GM18861 (cell line): ENCODE results near the gene UCP2.

Experiments
- ATAC-seq: cut with Tn5 transposase; IDR thresholded peaks from one replicate; pipeline ENCODE4 v1.9.1; 2021; ENCODE audit not compliant: unreplicated experiment

The UCP2 gene

DNA sequence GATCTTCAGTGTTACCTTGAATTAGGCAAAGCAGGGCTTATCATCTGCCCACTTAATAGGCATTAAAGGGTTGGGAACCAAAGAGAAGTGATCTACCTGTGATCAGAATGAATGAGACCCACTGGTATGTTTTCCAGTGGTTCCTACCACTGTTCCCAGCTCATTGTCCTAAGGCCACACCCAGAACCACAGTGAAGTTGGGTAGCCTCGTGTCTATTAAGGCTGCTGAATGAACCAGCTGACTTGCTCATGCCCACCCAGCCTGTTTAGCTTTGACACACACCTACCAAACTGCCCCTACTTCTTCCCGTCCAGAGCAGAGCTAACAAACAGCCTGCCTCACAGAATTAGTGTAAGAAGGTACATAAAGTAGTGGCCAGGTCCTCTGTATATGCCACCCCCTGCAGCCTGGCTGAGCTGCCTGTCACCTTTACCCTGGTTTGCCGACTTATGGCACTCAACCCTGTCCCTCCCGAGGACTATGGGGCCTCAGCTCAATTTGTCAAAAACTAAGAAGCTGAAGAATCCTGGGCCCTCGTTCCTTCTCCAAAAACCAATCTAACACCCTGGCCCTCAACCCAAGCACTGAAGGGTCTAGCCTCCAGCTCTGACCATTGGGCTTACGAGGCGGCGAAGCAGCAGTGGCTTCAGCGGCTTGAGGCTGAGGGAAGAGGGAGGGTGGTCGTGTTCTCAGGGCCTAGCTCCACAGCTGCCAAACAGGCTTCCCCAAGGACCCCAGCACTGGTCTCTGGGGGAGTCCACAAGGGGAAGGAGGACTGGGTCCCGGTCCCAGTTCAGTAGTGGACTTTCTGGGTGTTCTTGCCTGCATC is 9.8 kb downstream of the UCP2 start:
- no peak for ATAC-seq

DNA sequence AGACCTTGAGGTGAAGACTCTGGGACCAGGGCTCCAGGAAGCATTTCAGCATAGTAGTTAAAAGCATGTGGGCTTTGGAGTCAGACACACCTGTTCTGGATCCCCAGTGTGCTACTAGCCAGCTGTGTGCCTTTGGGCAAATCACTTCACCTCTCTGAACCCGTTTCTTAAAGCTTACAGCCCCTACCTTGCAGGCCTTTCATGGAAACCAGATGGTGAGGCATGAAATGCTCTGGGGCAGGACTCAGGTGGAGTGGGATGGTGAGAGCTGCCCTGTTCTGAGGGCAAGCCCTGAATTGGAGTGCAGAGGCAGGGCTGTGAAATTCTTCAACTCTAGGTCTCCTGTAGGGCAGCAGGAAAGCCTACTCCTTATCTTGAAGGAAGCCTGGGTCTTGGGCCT is 10.5 kb downstream of the UCP2 start:
- no peak for ATAC-seq

DNA sequence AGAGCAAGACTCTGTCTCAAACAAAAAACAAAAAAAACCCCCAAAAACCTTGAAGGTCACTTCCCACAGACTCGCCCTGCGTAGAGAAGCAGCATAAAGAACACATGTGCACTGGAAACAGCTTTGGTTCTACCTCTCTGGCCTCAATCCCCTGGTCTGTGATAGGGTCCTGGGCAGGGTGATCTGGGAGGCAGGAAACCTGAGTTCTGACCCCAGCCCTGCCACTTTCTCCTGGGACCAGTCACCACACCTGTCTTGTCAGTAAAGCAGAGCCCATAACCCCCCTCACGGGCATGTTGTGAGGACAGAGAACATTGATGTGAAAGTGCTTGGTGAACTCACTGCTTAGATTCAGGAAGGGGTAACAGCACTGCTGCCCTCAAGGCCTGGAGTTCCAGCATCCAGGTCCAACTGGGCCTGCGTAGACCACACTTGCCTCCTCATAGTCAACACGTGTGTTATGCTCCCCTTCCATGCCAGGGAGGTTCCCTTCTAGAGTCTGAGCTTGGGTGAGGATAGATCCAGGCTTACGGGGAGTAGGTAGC is 11.4 kb downstream of the UCP2 start:
- ATAC-seq, result no peak

DNA sequence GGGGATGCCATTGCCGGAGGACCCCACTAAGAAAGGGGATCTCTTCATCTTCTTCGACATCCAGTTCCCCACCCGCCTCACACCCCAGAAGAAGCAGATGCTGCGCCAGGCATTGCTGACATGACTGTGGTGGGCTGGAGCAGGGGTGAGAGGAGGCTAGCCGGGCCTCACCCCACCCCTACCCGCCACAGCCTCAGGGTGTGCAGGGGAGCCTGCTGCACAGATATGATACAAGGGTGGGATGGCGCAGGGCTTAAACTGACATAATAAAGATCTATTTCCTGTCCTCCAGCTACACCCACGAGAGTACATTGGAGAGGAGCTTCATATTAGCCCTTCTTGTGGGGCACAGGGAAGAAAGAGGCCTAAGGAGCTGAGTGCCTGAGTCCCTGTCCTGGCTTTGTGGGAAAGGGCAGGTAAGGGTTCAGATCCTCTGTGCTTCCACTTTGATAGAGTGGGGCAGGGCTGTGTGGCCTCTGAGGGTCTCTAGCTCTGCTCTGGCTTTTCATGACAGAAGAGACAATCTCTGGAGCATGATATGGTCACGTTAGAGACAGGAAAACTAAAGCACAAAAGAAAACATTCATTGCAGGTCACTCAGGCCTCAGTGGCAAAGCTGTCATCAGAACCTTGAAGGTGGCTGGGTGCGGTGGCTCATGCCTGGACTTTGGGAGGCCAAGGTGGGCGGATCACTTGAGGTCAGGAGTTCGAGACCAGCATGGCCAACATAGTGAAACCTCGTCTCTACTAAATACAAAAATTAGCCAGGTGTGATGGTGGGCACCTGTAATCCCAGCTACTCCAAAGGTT is 12.4 kb downstream of the UCP2 start:
- no peak for ATAC-seq

DNA sequence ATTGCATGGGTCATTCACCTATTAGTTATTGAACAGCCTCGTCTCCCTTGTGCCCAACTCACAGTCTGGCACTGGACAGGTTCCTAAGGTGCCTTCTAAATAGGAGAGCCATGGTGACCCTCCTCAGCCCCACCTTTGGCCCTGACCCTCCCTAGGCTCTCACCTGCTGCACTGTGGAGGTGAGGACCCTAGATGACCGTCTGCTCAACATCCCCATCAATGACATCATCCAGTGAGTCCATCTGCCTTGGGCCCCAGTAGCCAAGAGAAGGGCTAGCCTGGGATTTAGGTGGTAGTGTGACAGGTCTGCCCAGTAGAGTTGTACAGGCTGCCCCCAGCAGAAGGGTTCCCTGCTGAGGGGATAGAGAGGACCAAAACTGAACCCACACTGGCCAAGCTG is 13.6 kb downstream of the UCP2 start:
- ATAC-seq, result no peak

DNA sequence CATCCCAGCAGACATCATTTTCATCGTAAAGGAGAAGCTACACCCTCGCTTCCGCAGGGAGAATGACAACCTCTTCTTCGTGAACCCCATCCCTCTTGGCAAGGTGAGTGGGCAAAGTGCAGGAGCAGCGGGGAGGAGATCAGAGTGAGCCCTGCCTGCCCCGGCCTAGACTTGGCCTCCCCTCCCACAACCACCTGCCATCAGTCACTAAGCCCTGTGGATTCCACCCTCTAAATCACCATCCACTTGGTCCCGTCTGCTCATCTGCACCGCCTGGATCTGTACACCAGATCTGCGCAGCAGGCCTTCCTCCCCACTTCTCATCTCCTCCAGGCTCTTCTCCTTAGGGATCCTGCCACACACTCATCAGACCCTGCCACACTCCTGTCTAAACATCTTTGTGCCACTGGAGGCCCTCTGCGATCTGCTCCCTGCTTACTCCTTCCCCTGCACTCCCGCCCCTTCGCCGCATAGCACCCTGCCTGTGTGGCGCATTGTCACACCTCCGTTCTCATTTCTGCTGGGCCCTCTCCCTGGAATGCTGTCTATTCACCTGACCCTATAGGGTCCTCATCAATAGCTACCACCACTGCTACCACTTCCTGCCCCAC is 14.2 kb downstream of the UCP2 start:
- no peak for ATAC-seq

DNA sequence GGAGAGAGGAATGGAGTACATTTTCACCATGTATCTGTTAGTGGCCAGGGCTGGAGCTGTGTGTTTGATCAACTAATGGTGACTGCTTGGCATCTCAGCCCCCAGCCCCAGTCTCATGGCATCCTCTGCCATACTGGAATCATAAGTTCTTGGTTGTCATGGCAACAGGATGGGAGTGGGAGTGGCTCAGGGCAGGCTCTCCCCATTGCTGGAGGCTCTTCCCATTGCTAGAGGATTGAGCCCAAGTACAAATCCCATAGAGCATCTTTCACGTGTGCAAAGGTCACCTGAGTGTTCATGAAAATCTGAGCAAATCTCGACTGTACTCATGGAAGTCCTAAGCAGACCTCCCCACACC is 16.9 kb downstream of the UCP2 start:
- no peak for ATAC-seq

DNA sequence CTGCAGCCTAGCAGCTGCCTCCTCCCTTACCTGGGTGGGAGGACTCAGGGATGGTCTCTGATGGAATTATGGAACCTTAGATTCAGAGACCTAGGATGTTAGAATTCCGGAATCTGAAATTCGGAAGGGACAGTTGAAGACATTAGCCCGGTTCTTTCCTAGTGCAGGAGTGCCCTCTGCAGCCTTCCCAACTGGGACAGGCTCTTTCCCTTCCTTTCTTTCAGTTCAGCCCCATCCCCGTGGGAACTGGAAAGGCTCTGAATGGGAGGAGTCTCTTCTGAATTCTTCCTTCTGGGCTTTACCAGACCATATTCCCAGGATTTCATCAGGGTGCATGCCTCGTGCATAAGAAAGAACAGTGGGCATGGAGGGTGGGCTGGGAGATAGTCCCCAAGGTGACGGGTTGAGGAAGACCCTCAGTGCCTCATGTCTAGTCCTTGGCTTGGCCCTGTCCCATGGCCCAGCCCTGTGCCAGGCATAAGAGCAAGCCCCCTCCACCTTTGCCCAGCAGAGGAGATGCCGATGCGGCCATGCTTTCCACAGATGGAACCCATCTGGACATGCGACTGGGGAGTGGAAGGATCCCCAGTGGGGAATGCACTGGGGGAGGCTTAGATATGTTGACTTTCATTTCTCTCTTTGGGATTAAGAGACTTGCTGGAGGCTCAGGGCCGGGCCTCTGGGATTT is 17.4 kb downstream of the UCP2 start:
- ATAC-seq, result no peak

DNA sequence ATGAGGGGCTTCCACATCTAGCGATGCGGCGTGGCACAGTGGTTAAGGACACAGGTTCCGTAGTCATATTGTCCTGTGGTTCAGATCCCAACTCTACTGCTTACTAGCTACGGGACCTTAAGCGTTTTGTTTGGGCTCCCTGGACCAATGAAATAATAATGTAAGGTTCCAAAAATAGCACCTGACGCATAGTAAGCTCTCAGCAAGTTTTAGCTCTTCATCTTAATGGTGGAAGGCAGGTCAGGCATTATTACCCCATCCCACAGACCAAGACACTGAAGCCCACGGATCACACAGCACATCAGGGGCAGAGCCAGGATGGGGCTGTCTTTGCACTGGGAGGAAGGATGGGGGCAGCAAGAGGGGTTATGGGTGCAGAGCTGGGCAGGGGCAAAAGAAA is 18.8 kb downstream of the UCP2 start:
- no peak for ATAC-seq

DNA sequence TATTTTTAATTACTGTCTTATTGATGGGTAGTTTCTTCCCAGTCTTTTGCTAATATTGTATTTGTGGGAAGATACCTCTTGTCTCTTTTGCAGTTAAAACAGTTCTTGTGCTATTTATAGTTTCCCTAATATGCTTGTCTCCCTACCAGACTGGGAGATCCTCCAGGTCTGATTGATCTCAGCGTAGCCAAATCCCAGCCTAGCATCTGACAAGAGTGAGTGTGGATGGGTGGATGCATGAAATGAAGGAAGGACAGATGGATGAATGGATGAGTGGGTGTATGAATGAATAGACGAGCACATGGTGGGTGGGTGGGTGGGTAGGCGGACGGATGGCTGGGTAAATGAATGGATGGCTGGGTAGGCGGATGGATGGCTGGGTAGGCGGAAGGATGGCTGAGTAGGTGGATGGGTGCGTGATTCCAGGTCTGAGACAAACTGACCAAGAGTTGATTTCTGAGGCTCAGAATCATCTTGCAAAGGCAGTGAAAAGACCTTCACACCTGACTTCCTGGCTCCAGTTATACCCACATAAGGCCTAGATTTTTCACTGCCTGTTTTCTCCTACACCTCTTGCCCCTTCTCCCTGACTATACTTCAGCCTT is 20.4 kb downstream of the UCP2 start:
- no peak for ATAC-seq

DNA sequence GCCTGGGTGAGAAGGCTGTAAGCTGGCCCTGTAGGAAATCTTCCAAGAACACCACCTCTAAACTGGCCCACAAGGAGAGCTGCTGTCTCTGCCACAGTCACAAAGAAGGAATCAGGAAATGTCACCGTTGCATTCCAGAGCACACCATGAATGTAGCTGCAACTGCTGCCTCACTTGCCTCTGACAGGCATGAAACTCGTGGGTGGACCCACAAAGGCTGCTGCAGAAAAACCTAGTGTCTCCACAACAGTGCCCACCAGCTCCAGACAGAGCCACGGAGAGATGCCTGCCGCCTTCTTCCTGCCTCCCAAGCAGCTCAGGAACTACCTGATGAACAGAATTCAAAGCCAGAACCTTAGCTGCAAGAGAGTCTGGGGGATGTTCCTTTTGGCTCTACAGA is 21.3 kb downstream of the UCP2 start:
- no peak for ATAC-seq

DNA sequence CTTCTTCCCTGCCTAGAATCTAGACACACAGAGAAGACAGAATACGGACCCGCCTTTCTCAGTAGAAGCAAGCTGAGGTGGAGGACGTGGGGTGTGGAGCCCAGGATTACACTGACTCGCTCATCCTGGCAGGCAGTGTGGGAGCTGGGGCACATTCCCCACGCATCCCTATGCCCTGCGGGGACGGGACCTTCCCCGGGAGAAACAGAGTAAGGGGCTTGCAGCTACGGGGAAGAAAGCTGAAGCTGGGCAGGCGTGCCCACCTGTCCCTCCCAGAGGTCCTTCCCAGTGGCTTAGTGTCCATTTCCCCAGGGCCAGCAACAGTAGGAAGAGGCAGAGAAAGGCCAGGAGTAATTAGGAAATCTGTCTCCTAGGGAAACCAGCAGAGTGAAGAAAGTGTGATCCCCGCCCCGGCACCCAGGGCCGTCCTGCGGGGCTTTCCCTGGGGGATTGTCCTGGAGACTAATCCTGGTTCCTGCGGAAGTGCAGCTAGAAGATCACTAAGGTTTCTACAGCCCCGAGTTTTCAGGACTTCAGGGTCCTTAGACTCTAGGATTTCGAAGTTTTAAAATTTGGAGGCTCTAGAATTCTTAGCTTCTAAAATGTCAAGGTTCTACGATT is 24.0 kb downstream of the UCP2 start:
- no peak for ATAC-seq

DNA sequence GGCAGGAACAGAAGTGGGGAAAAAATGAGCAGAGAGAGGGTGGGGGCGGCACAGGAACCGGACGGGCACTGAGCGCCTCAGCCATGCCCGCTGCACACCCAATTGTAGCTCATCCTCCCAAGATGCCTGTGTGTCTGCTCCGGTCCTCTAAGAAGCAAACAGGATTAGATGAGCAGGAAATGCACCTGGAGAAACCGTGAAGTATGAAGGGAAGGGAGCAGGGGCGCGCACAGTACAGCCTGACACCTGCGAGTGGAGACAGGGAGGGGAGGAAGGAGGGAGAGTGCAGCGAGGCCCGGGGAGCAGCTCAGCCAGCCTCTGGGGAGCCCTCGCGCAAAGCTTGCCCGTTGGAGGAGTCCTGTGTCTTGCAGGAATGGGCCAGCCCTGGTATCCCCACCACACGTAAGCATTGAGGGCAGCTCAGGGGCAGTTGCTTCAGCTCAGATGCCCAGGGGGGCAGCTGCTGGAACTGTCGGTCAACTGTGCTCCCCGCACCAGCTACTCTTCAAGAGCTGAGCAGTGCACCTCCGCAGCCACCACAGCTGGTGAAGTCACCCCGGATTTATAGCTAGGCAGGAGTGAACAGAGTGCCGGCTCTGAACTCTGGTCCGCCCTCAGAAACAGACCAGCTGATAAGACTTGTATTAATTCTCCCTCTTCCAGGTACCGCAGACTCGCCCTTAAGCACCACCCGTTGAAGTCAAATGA is 24.8 kb downstream of the UCP2 start:
- ATAC-seq, result no peak

DNA sequence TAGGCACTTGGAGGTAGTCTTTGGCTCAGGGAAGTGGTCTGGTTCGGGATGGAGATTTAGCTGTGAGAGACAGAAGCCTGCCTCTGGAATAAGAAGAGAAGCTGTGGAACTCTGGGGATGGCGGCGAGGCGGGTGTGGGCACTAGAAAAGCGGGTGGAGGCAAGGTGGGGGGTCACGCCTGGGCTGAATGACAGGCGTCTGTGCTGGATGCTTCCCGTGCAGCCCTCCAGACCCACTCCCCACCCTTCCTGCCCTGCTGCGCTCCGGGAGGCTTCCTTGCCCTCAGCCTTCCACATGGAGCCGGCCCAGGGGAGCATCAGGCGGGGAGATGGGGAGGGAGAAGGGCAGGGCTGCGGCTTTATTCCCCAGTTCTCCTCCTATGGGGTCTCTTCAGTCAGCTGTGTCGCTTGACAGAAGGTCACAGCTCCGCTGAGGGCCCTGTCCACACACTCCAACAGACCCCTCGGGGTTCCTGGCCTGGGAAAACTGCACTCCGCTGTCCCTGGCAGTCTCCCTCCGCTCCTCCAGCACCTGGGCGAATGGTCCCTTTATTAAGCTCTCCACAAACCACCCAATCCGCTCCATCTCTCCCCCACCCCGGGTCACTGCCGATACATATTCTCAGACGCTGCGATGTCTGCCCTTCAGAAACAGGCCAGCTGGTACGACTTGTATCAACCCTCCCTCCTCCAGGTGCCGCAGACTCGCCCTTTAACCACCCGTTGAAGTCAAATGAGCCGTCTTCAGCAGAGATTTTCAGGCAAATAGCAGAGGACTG is 25.6 kb downstream of the UCP2 start:
- no peak for ATAC-seq

DNA sequence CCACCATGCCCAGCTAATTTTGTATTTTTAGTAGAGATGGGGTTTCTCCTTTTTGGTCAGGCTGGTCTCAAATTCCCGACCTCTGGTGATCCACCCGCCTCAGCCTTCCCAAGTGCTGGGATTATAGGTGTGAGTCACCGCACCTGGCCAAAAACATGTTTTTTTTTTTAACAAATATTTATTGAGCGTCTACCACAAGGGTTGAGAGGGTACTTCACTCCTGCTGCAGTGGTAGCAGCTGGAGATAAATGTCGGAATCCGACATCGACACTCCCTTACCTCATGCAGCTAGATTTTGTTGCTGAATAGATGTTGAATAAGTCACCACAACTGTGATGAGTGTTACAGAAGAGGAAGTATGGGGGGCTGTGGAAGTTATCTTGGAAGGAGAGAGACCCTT is 30.8 kb downstream of the UCP2 start:
- ATAC-seq, result no peak

DNA sequence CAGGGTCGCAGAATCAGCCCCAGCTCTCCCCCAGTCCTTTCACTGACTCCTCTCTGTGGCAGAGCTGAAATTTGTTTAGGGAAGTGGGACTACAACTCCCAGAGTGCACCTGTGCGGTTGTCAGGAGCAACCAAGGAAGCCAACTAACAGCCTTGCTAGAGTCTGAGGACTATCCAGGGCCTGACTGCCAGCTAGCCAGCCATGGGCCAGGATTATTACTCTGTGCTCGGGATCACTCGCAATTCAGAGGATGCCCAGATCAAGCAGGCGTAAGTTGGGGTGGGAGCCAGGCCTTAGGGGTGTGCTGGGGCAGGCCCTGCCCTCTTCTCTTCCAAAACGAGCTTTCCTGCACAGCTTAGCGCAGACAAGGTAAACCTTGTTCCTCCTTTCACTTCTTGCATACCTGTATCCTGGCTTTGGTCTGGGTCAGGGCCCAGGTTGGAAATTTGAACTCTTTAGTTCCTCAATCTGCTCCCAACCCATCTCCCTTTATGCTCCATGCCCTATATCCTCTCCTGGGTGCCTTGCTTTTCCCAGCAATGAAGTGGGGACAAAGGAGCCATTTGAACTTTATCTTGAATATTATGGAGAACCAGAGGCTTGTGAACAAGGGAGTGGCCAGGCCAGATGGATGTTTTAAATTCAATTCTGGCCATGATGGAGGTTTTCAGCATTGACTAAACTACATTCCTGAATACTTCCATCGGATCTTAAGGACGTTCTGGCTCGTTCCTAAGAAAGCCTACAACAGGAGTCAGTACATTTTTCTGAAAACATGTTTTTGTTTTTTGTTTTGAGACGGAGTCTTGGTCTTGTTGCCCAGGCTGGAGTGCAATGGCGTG is 31.6 kb downstream of the UCP2 start, which contains the start of gene DNAJB13:
DNAJB13 (plus strand) TSS at position 158 of the 842 bp plus-strand sequence; CDS start at position 202, 44 bp downstream.
- ATAC-seq, result peak; percentile 84

DNA sequence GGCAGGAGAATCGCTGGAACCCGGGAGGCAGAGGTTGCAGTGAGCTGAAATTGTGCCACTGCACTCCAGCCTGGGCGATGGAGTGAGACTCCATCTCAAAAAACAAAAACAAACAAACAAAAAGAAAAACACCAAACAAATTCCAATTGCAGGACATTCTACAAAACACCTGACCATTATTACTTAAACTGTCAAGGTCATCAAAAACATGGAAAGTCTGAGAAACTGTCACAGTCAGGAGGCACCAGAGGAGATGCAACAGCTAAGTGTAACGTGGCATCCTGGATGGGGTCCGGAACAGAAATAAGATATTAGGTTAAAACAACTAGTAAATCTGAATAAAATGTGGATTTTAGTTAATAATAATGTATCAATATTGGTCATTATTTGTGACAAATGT is 32.7 kb downstream of the UCP2 start:
- ATAC-seq, result no peak

DNA sequence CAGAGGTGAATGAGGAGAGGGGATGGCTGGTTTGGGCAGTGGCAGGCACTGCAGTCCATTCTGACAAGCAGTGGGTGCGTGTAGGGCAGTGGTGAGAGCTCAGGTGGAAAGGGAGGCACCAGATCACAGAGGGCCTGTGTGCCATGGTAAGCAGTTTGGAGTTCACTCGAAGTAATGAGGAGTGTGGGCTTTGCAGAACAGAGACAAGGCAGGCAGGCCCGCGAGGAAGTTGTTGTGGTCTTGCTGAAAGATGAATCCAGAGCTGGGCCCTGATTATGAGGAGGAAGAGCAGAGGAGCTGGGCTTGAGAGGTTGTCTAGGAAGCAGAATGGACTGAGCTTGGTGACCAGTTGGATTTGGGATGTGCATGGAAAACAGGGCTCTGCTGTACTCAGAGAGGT is 33.4 kb downstream of the UCP2 start:
- ATAC-seq, result no peak
